IMR-90 (cell line): ENCODE data around the gene IRAK2. TPM values are rescaled to one million over a fixed set of nuclear protein-coding genes. Genes with fewer than 3 reads are reported as not detected.

Experiments
- ATAC-seq: fragments of 200-7000 bp; cut with Tn5 transposase; 2 replicates; pipeline ENCODE4 v1.9.1; 2020; ENCODE audit warnings: low read depth, mild to moderate bottlenecking, moderate library complexity
- BruUV-seq: library from RNA; stranded (reverse); fragments of 400-500 nt; replicated peaks from 2 replicates; lab custom pipeline; 2021; lab: Mats Ljungman, UMichigan
- CTCF ChIA-PET: fragments of 300-600 bp; formaldehyde crosslinking; extraction: SDS; loops from one replicate; lab custom pipeline; 2021; ENCODE audit warnings: antibody characterized with exemption; lab: Yijun Ruan, JAX
- POLR2A ChIA-PET: fragments of 300-600 bp; sonication (Branson Sonifier 250); formaldehyde crosslinking; loops from one replicate; lab custom pipeline; 2022; ENCODE audit warnings: antibody characterized with exemption; ENCODE audit not compliant: unreplicated experiment; lab: Charles Lee
- DNase-seq: peaks from one replicate; pipeline ENCODE4 v3.0.0; 2013
- H2AFZ ChIP-seq: replicated peaks from 2 replicates; pipeline ENCODE3; 2013; ENCODE audit warnings: low read length, mild to moderate bottlenecking; ENCODE audit not compliant: poor library complexity
- H2AK5ac ChIP-seq: 2 replicates; pipeline ENCODE4 v1.6.1; 2013; ENCODE audit warnings: low read depth, low read length, inconsistent platforms
- H2AK9ac ChIP-seq: replicated peaks from 2 replicates; pipeline ENCODE3; 2013; ENCODE audit warnings: mild to moderate bottlenecking, low read depth, low read length, moderate library complexity; ENCODE audit not compliant: poor library complexity
- H2BK120ac ChIP-seq: 2 replicates; pipeline ENCODE4 v1.6.1; 2013; ENCODE audit warnings: low read depth, low read length, inconsistent platforms
- H2BK15ac ChIP-seq: 3 replicates; pipeline ENCODE4 v1.6.1; 2013; ENCODE audit warnings: low read depth, low read length, inconsistent platforms
- H2BK20ac ChIP-seq: 2 replicates; pipeline ENCODE4 v1.6.1; 2013; ENCODE audit warnings: low read depth, mild to moderate bottlenecking, inconsistent platforms, low read length, moderate library complexity
- H2BK5ac ChIP-seq: 2 replicates; pipeline ENCODE4 v1.6.1; 2013; ENCODE audit warnings: mild to moderate bottlenecking, low read depth, low read length, inconsistent platforms; ENCODE audit not compliant: poor library complexity, severe bottlenecking
- H3K14ac ChIP-seq: replicated peaks from 2 replicates; pipeline ENCODE4 v1.6.1; 2013; ENCODE audit warnings: low read depth, low read length, inconsistent platforms
- H3K18ac ChIP-seq: 2 replicates; pipeline ENCODE4 v1.6.1; 2013; ENCODE audit warnings: low read depth, low read length, control low read depth
- H3K23ac ChIP-seq: 2 replicates; pipeline ENCODE4 v1.6.1; 2013; ENCODE audit warnings: low read depth, low read length, inconsistent platforms
- H3K27ac ChIP-seq: 2 replicates; pipeline ENCODE4 v1.5.1; 2013; ENCODE audit warnings: mild to moderate bottlenecking, control low read depth, low read length; ENCODE audit not compliant: insufficient read depth
- H3K27me3 ChIP-seq: 2 replicates; pipeline ENCODE4 v1.6.1; 2013; ENCODE audit warnings: low read length; ENCODE audit not compliant: control insufficient read depth, insufficient read depth
- H3K36me3 ChIP-seq: 2 replicates; pipeline ENCODE4 v1.6.1; 2013; ENCODE audit warnings: low read length, mixed read lengths; ENCODE audit not compliant: control insufficient read depth, insufficient read depth
- H3K4ac ChIP-seq: 2 replicates; pipeline ENCODE4 v1.6.1; 2013; ENCODE audit warnings: low read depth, low read length, inconsistent platforms
- H3K4me1 ChIP-seq: 2 replicates; pipeline ENCODE4 v1.6.1; 2013; ENCODE audit warnings: low read length, mixed read lengths; ENCODE audit not compliant: control insufficient read depth, insufficient read depth
- H3K4me2 ChIP-seq: 2 replicates; pipeline ENCODE4 v1.6.1; 2013; ENCODE audit warnings: low read depth, mild to moderate bottlenecking, control low read depth, low read length, moderate library complexity
- H3K4me3 ChIP-seq: 2 replicates; pipeline ENCODE4 v1.5.1; 2013; ENCODE audit warnings: low read depth, mild to moderate bottlenecking, control low read depth, low read length, moderate library complexity; ENCODE audit not compliant: insufficient read depth
- H3K56ac ChIP-seq: 2 replicates; pipeline ENCODE4 v1.6.1; 2013; ENCODE audit warnings: low read length, inconsistent platforms; ENCODE audit not compliant: insufficient read depth; ENCODE audit errors: extremely low read depth
- H3K79me1 ChIP-seq, 2 experiments: 2 replicates each; pipeline ENCODE4 v1.6.1; 2013; ENCODE audit warnings: low read length in 2 of 2, inconsistent platforms in 1 of 2, low read depth in 1 of 2
- H3K9ac ChIP-seq: 2 replicates; pipeline ENCODE4 v1.6.1; 2013; ENCODE audit warnings: low read depth, low read length, control low read depth
- H3K9me1 ChIP-seq: 2 replicates; pipeline ENCODE4 v1.6.1; 2013; ENCODE audit warnings: low read length, inconsistent platforms; ENCODE audit not compliant: insufficient read depth
- H3K9me3 ChIP-seq: 2 replicates; pipeline ENCODE4 v1.6.1; 2013; ENCODE audit warnings: low read length; ENCODE audit not compliant: control insufficient read depth, insufficient read depth
- H4K20me1 ChIP-seq: 2 replicates; pipeline ENCODE4 v1.6.1; 2013; ENCODE audit warnings: low read length, inconsistent platforms; ENCODE audit not compliant: insufficient read depth
- H4K5ac ChIP-seq: 2 replicates; pipeline ENCODE4 v1.6.1; 2013; ENCODE audit warnings: mild to moderate bottlenecking, low read depth, low read length, control low read depth
- H4K8ac ChIP-seq, 2 experiments: 2 replicates each; pipeline ENCODE4 v1.6.1; 2013; ENCODE audit warnings: low read depth in 2 of 2, low read length in 2 of 2, control low read depth in 1 of 2, inconsistent platforms in 1 of 2
- H4K91ac ChIP-seq: 2 replicates; pipeline ENCODE4 v1.6.1; 2013; ENCODE audit warnings: low read depth, low read length, inconsistent platforms; ENCODE audit not compliant: insufficient read depth
- BHLHE40 ChIP-seq: fragments of 150-350 bp; IDR thresholded peaks from 2 replicates; pipeline ENCODE4 v1.6.1; 2016; ENCODE audit warnings: mild to moderate bottlenecking, low read depth, low read length
- CHD1 ChIP-seq: IDR thresholded peaks from 2 replicates; pipeline ENCODE4 v1.6.1; 2012; ENCODE audit warnings: low read depth, low read length, improper control_type of control experiment
- ELK1 ChIP-seq: fragments of 150-350 bp; IDR thresholded peaks from 2 replicates; pipeline ENCODE4 v1.6.1; 2016; ENCODE audit warnings: low read depth, mild to moderate bottlenecking, low read length, moderate library complexity, borderline replicate concordance
- FOS ChIP-seq: fragments of 150-350 bp; IDR thresholded peaks from 2 replicates; pipeline ENCODE4 v1.6.1; 2016; ENCODE audit warnings: low read depth, low read length
- MAFK ChIP-seq: IDR thresholded peaks from 2 replicates; pipeline ENCODE4 v1.6.1; 2012; ENCODE audit warnings: low read depth, low read length, improper control_type of control experiment
- MXI1 ChIP-seq: IDR thresholded peaks from 2 replicates; pipeline ENCODE4 v1.6.1; 2012; ENCODE audit warnings: low read depth, mild to moderate bottlenecking, low read length, moderate library complexity, borderline replicate concordance
- POLR2A ChIP-seq: IDR thresholded peaks from 2 replicates; pipeline ENCODE4 v1.6.1; 2012; ENCODE audit warnings: mild to moderate bottlenecking, low read depth, low read length
- RAD21 ChIP-seq: IDR thresholded peaks from 2 replicates; pipeline ENCODE4 v1.6.1; 2012; ENCODE audit warnings: low read length, improper control_type of control experiment
- RCOR1 ChIP-seq: IDR thresholded peaks from 2 replicates; pipeline ENCODE4 v1.6.1; 2012; ENCODE audit warnings: mild to moderate bottlenecking, low read length, improper control_type of control experiment; ENCODE audit not compliant: insufficient replicate concordance
- RFX5 ChIP-seq: IDR thresholded peaks from 2 replicates; pipeline ENCODE4 v1.8.0; 2012; ENCODE audit warnings: low read depth, mild to moderate bottlenecking, low read length, moderate library complexity
- SMC3 ChIP-seq: fragments of 150-350 bp; IDR thresholded peaks from 2 replicates; pipeline ENCODE4 v1.6.1; 2016; ENCODE audit warnings: low read depth, mild to moderate bottlenecking, antibody characterized with exemption, low read length, moderate library complexity
- USF2 ChIP-seq: fragments of 150-350 bp; IDR thresholded peaks from 2 replicates; pipeline ENCODE4 v1.6.1; 2017; ENCODE audit warnings: mild to moderate bottlenecking, antibody characterized with exemption, low read length, low read depth
- WGBS, 2 experiments: methylation state at CpG; one replicate each; pipeline versions ENCODE4 v1.1.5 to v1.1.7; 2013; ENCODE audit warnings: missing lambda C conversion rate in 2 of 2; ENCODE audit not compliant: insufficient read length in 1 of 2; ENCODE audit errors: extremely low coverage in 2 of 2; 5-methylcytosine and 5-hydroxymethylcytosine counted together
- dilution Hi-C: fragments of 300-500 bp; cut with HindIII; formaldehyde crosslinking; loops from one replicate; pipeline ENCODE4 v1.14.3; 2018; ENCODE audit warnings: low sequenced_read_pairs; ENCODE audit not compliant: unreplicated experiment
- in situ Hi-C: fragments of 300-500 bp; cut with MboI; formaldehyde crosslinking; loops from 3 replicates; pipeline ENCODE4 v1.14.3; 2019; ENCODE audit warnings: low sequenced_read_pairs, inconsistent platforms, mixed read lengths
- intact Hi-C: fragments of 100-400 bp; cut with micrococcal nuclease; formaldehyde crosslinking; loops from 2 replicates; pipeline ENCODE4 v1.10.0; 2022
- polyA plus RNA-seq, 3 experiments: library from polyadenylated mRNA; depleted of rRNA; stranded (reverse); fragments of >200 nt; gene quantifications; 2 replicates each; pipeline ENCODE4 v1.2.3, GENCODE V29; 2012; ENCODE audit warnings: low replicate concordance in 1 of 3
- total RNA-seq: library from RNA; depleted of rRNA; stranded (reverse); fragments of >200 nt; gene quantifications from 2 replicates; pipeline ENCODE4 v1.2.3, GENCODE V29; 2012

IRAK2 gene
- total and polyA plus RNA-seq, 2 of the 4 experiments (the other 2 are of a cell fraction) = 6.9 to 8.1 TPM

GRCh38 chr3:10269443-10269842 is 104.7 kb downstream of the IRAK2 start:
- H3K9ac ChIP-seq = no peak overlapping the region
- dilution Hi-C loops (no loop called here), intact Hi-C loops (no loop called here), in situ Hi-C loops (no loop called here)
- no peak overlapping the region for H3K4me2 ChIP-seq
- H2AK5ac ChIP-seq = no peak overlapping the region
- H3K4me1 ChIP-seq = peaks cover 4% of the 10 kb centered on the region; the same call in 1 of the 2 replicates
- no peak overlapping the region for H4K91ac ChIP-seq
- no TSS peak for BruUV-seq
- no peak for TF ChIP-seq BHLHE40
- no peak for TF ChIP-seq FOS
- no peak for TF ChIP-seq SMC3
- no peak for TF ChIP-seq POLR2A
- no peak for TF ChIP-seq RFX5
- TF ChIP-seq ELK1 = no peak
- no peak for TF ChIP-seq MXI1
- no peak for TF ChIP-seq USF2
- TF ChIP-seq RAD21 = no peak
- TF ChIP-seq MAFK = no peak
- no peak for TF ChIP-seq RCOR1
- no peak for TF ChIP-seq CHD1
- H3K4ac ChIP-seq = no peak overlapping the region
- ATAC-seq (no peak), DNase-seq (no peak)
- peaks cover 27 to 65% of the 10 kb centered on the region in 2 experiments for H3K79me1 ChIP-seq
- CTCF ChIA-PET = no interaction called here
- H4K5ac ChIP-seq = no peak overlapping the region
- H2BK20ac ChIP-seq = no peak overlapping the region
- H3K27ac ChIP-seq = no peak overlapping the region
- no peak overlapping the region for H3K4me3 ChIP-seq
- H3K23ac ChIP-seq = no peak overlapping the region
- no peak overlapping the region for H2BK120ac ChIP-seq
- 100% methylated on average over 2 of the region's 5 CpGs; no CpG with 5 or more reads in 1 of the 2 experiments for WGBS, 2 experiments
- no peak overlapping the region for H3K56ac ChIP-seq
- H3K18ac ChIP-seq = no peak overlapping the region
- H3K27me3 ChIP-seq = no peaks in the 10 kb centered on the region
- no peak overlapping the region for H3K14ac ChIP-seq
- no peak overlapping the region for H2BK15ac ChIP-seq
- H4K20me1 ChIP-seq = peaks cover 21% of the 10 kb centered on the region
- H2AFZ ChIP-seq = no peak overlapping the region
- H3K36me3 ChIP-seq = peaks cover 19% of the 10 kb centered on the region
- no peaks in the 10 kb centered on the region for H3K9me3 ChIP-seq
- no peak overlapping the region for H4K8ac ChIP-seq
- no peak overlapping the region for H2AK9ac ChIP-seq
- peaks cover 3% of the 10 kb centered on the region; the same call in 1 of the 2 replicates for H3K9me1 ChIP-seq
- POLR2A ChIA-PET = no interaction called here
- H2BK5ac ChIP-seq = no peak overlapping the region
